ENCODE measurements around the gene OPCML. TPM values are rescaled to one million over a fixed set of nuclear protein-coding genes. Genes with fewer than 3 reads are reported as not detected.

The OPCML gene
- total RNA-seq, 1 experiment from 2014 or later = not detected

DNA sequence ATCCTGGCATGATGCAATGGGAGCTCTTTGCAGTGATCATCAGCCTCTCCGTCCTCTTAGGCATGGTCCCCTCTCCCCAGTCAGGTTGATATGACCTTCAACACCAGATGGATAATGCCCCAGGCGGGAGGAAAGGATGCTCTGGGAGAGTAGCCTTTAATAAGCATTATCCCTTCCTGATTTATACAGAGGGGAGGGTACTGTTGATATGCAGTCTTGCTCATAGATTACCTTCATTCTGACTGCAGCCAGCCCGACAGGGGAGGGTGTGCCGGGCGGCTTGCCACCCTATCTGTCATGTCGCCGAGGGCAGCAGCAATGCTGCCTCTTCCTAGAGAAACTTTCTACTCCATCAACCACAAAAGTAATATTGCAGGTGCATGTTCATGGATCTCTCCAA, 497.4 kb downstream of the OPCML start:
- intact Hi-C loops (cut with micrococcal nuclease; ENCODE audit: unreplicated experiment) = no loop called here
- Histone ChIP-seq H3K27me3 (replicated peaks; ENCODE audit: control insufficient read depth, insufficient read depth, low read length) (no peaks in the 10 kb centered on the region), H3K4me3 (ENCODE audit: low read depth, low read length) (no peak overlapping the region), H3K36me3 (ENCODE audit: control insufficient read depth, insufficient read depth, low read length) (no peaks in the 10 kb centered on the region), H3K4me1 (no peaks in the 10 kb centered on the region), H3K9me3 (no peaks in the 10 kb centered on the region)
- Mint-ChIP-seq H3K36me3 (ENCODE audit: insufficient read depth, unreplicated experiment) (no peaks in the 10 kb centered on the region), H3K27me3 (ENCODE audit: insufficient read depth, unreplicated experiment) (peaks cover 3% of the 10 kb centered on the region), H3K9me3 (ENCODE audit: unreplicated experiment) (peaks cover 13% of the 10 kb centered on the region), H3K4me1 (ENCODE audit: low read depth, unreplicated experiment) (no peaks in the 10 kb centered on the region), H3K27ac (ENCODE audit: unreplicated experiment) (no peak overlapping the region), H3K4me3 (ENCODE audit: unreplicated experiment) (no peak overlapping the region)
- no peak for DNase-seq
- ChIA-PET CTCF (no interaction called here), POLR2A (no interaction called here)
- BruUV-seq (replicated peaks) = no TSS peak
- TF ChIP-seq CTCF (IDR thresholded peaks at IDR 0.05; ENCODE audit: insufficient read depth in 1 of 2, low read depth in 1 of 2, low read length in 1 of 2, severe bottlenecking in 1 of 2, unreplicated experiment in 1 of 2) = no peak

DNA sequence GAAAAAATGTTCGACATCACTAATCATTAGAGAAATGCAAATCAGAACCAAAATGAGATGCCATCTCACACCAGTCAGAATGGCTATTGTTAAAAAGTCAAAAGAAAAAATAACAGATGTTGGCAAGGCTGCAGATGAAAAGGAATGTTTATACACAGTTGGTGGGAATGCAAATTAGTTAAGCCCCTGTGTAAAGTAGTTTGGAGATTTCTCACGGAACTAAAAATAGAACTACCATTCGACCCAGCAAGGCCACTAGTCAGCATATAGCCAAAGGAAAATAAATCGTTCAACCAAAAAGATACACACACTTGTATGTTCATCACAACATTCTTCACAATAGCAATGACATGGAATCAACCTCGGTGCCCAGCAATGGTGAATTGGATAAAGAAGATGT, 503.2 kb downstream of the OPCML start:
- no peaks in the 10 kb centered on the region for H3K36me3 ChIP-seq (ENCODE audit: control insufficient read depth, insufficient read depth, low read length)

GRCh38 chr11:133026952-133027351, 505.3 kb downstream of the OPCML start:
- CTCF ChIA-PET = no interaction called here
- H3K4me1 ChIP-seq = no peaks in the 10 kb centered on the region

More for the DNA sequence above, 503.2 kb downstream of the OPCML start:
- Mint-ChIP-seq H3K27ac (ENCODE audit: unreplicated experiment) (no peak overlapping the region), H3K4me3 (ENCODE audit: unreplicated experiment) (no peak overlapping the region), H3K36me3 (ENCODE audit: insufficient read depth, unreplicated experiment) (no peaks in the 10 kb centered on the region), H3K9me3 (ENCODE audit: unreplicated experiment) (peaks cover 12% of the 10 kb centered on the region), H3K27me3 (ENCODE audit: insufficient read depth, unreplicated experiment) (peaks cover 7% of the 10 kb centered on the region), H3K4me1 (ENCODE audit: low read depth, unreplicated experiment) (no peaks in the 10 kb centered on the region)
- H3K4me3 ChIP-seq (ENCODE audit: low read depth, low read length) = no peak overlapping the region
- no peaks in the 10 kb centered on the region for H3K9me3 ChIP-seq
- no peak for DNase-seq
- intact Hi-C loops (cut with micrococcal nuclease; ENCODE audit: unreplicated experiment) = no loop called here
- no peak for TF ChIP-seq CTCF (IDR thresholded peaks at IDR 0.05; ENCODE audit: insufficient read depth in 1 of 2, low read depth in 1 of 2, low read length in 1 of 2, severe bottlenecking in 1 of 2, unreplicated experiment in 1 of 2)
- ChIA-PET CTCF (no interaction called here), POLR2A (no interaction called here)
- BruUV-seq (replicated peaks) = no TSS peak
- no peaks in the 10 kb centered on the region for H3K27me3 ChIP-seq (replicated peaks; ENCODE audit: control insufficient read depth, insufficient read depth, low read length)
- no peaks in the 10 kb centered on the region for H3K4me1 ChIP-seq

More at GRCh38 chr11:133026952-133027351, 505.3 kb downstream of the OPCML start:
- Histone ChIP-seq H3K27me3 (replicated peaks; ENCODE audit: control insufficient read depth, insufficient read depth, low read length) (no peaks in the 10 kb centered on the region), H3K4me3 (ENCODE audit: low read depth, low read length) (no peak overlapping the region), H3K9me3 (no peaks in the 10 kb centered on the region), H3K36me3 (ENCODE audit: control insufficient read depth, insufficient read depth, low read length) (no peaks in the 10 kb centered on the region)
- Mint-ChIP-seq H3K27ac (ENCODE audit: unreplicated experiment) (no peak overlapping the region), H3K27me3 (ENCODE audit: insufficient read depth, unreplicated experiment) (peaks cover 10% of the 10 kb centered on the region), H3K36me3 (ENCODE audit: insufficient read depth, unreplicated experiment) (no peaks in the 10 kb centered on the region), H3K9me3 (ENCODE audit: unreplicated experiment) (peaks cover 12% of the 10 kb centered on the region), H3K4me1 (ENCODE audit: low read depth, unreplicated experiment) (no peaks in the 10 kb centered on the region), H3K4me3 (ENCODE audit: unreplicated experiment) (no peak overlapping the region)
- DNase-seq = no peak
- POLR2A ChIA-PET = no interaction called here
- no TSS peak for BruUV-seq (replicated peaks)
- intact Hi-C loops (cut with micrococcal nuclease; ENCODE audit: unreplicated experiment) = no loop called here
- no peak for TF ChIP-seq CTCF (IDR thresholded peaks at IDR 0.05; ENCODE audit: insufficient read depth in 1 of 2, low read depth in 1 of 2, low read length in 1 of 2, severe bottlenecking in 1 of 2, unreplicated experiment in 1 of 2)
